Measurements from ENCODE around the gene COPS9. TPM values are rescaled to one million over a fixed set of nuclear protein-coding genes. Genes with fewer than 3 reads are reported as not detected.

COPS9 gene
- total and polyA plus RNA-seq, 10 of the 15 experiments (the other 5 are each of a cell fraction or from before 2014, with no cell fraction given), result 80.8 to 419 (median 213) TPM

DNA sequence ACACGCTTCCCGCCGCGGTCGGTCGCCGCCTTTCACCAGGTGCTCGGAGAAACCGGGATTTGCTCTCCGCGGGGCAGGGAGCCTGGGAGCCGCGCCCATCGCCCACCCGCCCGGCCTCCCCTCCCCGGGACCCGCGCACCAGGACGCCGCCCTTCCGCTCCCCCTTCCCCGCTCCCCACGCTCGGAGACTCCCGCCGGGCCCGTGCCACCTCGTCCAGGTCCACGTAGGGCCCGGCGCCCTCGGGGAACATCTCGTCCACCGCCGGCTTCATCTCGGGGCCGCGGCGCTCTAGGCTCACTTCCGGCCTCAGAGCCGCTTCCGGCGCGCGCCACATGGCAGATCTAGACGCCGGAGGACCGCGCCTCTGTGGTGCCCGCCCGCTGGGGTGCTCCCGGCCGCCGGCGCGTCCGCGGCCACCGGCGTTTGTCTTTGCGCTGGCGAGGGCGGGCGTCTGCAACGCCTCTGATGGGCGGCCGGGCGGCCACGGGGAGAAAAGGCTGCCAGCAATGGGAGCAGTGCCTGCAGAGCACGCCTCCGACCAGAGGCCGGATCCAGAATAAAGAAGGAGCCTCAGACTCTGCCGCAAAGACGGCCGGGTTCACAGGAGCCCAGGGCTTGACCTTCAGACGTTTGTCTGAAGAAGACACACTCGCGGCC lies at the start of gene COPS9 (continued):
- TF ChIP-seq, protein P1, sequence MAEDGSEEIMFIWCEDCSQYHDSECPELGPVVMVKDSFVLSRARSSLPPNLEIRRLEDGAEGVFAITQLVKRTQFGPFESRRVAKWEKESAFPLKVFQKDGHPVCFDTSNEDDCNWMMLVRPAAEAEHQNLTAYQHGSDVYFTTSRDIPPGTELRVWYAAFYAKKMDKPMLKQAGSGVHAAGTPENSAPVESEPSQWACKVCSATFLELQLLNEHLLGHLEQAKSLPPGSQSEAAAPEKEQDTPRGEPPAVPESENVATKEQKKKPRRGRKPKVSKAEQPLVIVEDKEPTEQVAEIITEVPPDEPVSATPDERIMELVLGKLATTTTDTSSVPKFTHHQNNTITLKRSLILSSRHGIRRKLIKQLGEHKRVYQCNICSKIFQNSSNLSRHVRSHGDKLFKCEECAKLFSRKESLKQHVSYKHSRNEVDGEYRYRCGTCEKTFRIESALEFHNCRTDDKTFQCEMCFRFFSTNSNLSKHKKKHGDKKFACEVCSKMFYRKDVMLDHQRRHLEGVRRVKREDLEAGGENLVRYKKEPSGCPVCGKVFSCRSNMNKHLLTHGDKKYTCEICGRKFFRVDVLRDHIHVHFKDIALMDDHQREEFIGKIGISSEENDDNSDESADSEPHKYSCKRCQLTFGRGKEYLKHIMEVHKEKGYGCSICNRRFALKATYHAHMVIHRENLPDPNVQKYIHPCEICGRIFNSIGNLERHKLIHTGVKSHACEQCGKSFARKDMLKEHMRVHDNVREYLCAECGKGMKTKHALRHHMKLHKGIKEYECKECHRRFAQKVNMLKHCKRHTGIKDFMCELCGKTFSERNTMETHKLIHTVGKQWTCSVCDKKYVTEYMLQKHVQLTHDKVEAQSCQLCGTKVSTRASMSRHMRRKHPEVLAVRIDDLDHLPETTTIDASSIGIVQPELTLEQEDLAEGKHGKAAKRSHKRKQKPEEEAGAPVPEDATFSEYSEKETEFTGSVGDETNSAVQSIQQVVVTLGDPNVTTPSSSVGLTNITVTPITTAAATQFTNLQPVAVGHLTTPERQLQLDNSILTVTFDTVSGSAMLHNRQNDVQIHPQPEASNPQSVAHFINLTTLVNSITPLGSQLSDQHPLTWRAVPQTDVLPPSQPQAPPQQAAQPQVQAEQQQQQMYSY (CRISPR knock-in tag; IDR thresholded peaks at IDR 0.05), result no peak
- TF ChIP-seq MEF2B (IDR thresholded peaks at IDR 0.05; ENCODE audit: partially characterized antibody, poor library complexity, severe bottlenecking), result no peak
- TF ChIP-seq, protein P2, sequence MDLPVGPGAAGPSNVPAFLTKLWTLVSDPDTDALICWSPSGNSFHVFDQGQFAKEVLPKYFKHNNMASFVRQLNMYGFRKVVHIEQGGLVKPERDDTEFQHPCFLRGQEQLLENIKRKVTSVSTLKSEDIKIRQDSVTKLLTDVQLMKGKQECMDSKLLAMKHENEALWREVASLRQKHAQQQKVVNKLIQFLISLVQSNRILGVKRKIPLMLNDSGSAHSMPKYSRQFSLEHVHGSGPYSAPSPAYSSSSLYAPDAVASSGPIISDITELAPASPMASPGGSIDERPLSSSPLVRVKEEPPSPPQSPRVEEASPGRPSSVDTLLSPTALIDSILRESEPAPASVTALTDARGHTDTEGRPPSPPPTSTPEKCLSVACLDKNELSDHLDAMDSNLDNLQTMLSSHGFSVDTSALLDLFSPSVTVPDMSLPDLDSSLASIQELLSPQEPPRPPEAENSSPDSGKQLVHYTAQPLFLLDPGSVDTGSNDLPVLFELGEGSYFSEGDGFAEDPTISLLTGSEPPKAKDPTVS (IDR thresholded peaks at IDR 0.05; ENCODE audit: low read depth, low read length), result no peak
- no peak for TF ChIP-seq NBN (IDR thresholded peaks at IDR 0.05)
- TF ChIP-seq, protein P3, sequence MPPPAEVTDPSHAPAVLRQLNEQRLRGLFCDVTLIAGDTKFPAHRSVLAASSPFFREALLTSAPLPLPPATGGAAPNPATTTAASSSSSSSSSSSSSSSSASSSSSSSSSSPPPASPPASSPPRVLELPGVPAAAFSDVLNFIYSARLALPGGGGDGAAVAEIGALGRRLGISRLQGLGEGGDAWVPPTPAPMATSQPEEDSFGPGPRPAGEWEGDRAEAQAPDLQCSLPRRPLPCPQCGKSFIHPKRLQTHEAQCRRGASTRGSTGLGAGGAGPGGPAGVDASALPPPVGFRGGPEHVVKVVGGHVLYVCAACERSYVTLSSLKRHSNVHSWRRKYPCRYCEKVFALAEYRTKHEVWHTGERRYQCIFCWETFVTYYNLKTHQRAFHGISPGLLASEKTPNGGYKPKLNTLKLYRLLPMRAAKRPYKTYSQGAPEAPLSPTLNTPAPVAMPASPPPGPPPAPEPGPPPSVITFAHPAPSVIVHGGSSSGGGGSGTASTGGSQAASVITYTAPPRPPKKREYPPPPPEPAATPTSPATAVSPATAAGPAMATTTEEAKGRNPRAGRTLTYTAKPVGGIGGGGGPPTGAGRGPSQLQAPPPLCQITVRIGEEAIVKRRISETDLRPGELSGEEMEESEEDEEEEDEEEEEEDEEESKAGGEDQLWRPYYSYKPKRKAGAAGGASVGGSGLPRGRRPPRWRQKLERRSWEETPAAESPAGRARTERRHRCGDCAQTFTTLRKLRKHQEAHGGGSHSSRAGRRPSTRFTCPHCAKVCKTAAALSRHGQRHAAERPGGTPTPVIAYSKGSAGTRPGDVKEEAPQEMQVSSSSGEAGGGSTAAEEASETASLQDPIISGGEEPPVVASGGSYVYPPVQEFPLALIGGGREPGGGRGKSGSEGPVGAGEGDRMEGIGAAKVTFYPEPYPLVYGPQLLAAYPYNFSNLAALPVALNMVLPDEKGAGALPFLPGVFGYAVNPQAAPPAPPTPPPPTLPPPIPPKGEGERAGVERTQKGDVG (CRISPR knock-in tag; IDR thresholded peaks at IDR 0.05), result no peak
- TF ChIP-seq TCF12 (IDR thresholded peaks at IDR 0.05; ENCODE audit: low read depth, low read length), result peak; percentile 36; the same call in 1 of the 2 replicates
- no peak for TF ChIP-seq ZNF384 (IDR thresholded peaks at IDR 0.05; ENCODE audit: borderline replicate concordance, low read depth, low read length)
- TF ChIP-seq CBX3 (IDR thresholded peaks at IDR 0.05; ENCODE audit: borderline replicate concordance, low read depth), result no peak
- no peak for TF ChIP-seq MYB (IDR thresholded peaks at IDR 0.05; ENCODE audit: borderline replicate concordance, low read depth, low read length)
- no peak; the same call in 1 of the 2 replicates for TF ChIP-seq SMAD5 (IDR thresholded peaks at IDR 0.05; ENCODE audit: low read depth)
- TF ChIP-seq SMAD1 (IDR thresholded peaks at IDR 0.05; ENCODE audit: low read depth, partially characterized antibody), result no peak
- TF ChIP-seq, protein P4, sequence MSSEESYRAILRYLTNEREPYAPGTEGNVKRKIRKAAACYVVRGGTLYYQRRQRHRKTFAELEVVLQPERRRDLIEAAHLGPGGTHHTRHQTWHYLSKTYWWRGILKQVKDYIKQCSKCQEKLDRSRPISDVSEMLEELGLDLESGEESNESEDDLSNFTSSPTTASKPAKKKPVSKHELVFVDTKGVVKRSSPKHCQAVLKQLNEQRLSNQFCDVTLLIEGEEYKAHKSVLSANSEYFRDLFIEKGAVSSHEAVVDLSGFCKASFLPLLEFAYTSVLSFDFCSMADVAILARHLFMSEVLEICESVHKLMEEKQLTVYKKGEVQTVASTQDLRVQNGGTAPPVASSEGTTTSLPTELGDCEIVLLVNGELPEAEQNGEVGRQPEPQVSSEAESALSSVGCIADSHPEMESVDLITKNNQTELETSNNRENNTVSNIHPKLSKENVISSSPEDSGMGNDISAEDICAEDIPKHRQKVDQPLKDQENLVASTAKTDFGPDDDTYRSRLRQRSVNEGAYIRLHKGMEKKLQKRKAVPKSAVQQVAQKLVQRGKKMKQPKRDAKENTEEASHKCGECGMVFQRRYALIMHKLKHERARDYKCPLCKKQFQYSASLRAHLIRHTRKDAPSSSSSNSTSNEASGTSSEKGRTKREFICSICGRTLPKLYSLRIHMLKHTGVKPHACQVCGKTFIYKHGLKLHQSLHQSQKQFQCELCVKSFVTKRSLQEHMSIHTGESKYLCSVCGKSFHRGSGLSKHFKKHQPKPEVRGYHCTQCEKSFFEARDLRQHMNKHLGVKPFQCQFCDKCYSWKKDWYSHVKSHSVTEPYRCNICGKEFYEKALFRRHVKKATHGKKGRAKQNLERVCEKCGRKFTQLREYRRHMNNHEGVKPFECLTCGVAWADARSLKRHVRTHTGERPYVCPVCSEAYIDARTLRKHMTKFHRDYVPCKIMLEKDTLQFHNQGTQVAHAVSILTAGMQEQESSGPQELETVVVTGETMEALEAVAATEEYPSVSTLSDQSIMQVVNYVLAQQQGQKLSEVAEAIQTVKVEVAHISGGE (CRISPR knock-in tag; IDR thresholded peaks at IDR 0.05), result no peak
- TF ChIP-seq MTA2 (IDR thresholded peaks at IDR 0.05; ENCODE audit: low read depth), result no peak
- TF ChIP-seq, protein P5, sequence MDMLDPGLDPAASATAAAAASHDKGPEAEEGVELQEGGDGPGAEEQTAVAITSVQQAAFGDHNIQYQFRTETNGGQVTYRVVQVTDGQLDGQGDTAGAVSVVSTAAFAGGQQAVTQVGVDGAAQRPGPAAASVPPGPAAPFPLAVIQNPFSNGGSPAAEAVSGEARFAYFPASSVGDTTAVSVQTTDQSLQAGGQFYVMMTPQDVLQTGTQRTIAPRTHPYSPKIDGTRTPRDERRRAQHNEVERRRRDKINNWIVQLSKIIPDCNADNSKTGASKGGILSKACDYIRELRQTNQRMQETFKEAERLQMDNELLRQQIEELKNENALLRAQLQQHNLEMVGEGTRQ (IDR thresholded peaks at IDR 0.05; ENCODE audit: borderline replicate concordance, low read depth, low read length), result no peak
- TF ChIP-seq SP1 (IDR thresholded peaks at IDR 0.05; ENCODE audit: low read depth, low read length), result no peak
- peak; percentile 48; the same call in 1 of the 3 replicates for TF ChIP-seq POU2F2 (IDR thresholded peaks at IDR 0.05; ENCODE audit: borderline replicate concordance, low read depth, low read length)
- TF ChIP-seq KLF5 (IDR thresholded peaks at IDR 0.05; ENCODE audit: partially characterized antibody), result no peak
